OCI-LY7 (cell line): ENCODE measurements around the gene ACOXL. TPM values are rescaled to one million over a fixed set of nuclear protein-coding genes. Genes with fewer than 3 reads are reported as not detected.

Experiments used
- BruUV-seq: library from RNA; stranded (reverse); fragments of 400-500 nt; replicated peaks from 2 replicates; lab custom pipeline; 2021; lab: Mats Ljungman, UMichigan
- CTCF ChIA-PET: fragments of 300-600 bp; sonication (Branson Sonifier 250); formaldehyde crosslinking; loops from one replicate; lab custom pipeline; 2022; ENCODE audit warnings: antibody characterized with exemption; ENCODE audit not compliant: unreplicated experiment; lab: Charles Lee
- POLR2A ChIA-PET: fragments of 300-600 bp; sonication (Branson Sonifier 250); formaldehyde crosslinking; loops from one replicate; lab custom pipeline; 2022; ENCODE audit warnings: antibody characterized with exemption; lab: Charles Lee
- DNase-seq: peaks from one replicate; pipeline ENCODE4 v3.0.0-alpha.2; 2015; ENCODE audit warnings: low spot score
- H2AFZ ChIP-seq: fragments of 200-600 bp; sonication (generic), shearing (Covaris generic); 2 replicates; pipeline ENCODE4 v1.6.1; 2014; ENCODE audit warnings: mild to moderate bottlenecking, antibody characterized with exemption, low read length, moderate library complexity
- H3K27ac ChIP-seq: fragments of 200-600 bp; sonication (generic); 2 replicates; pipeline ENCODE4 v1.5.1; 2014; ENCODE audit warnings: mixed run types, low read depth, mild to moderate bottlenecking, moderate library complexity, low read length, inconsistent platforms; ENCODE audit not compliant: poor library complexity, severe bottlenecking
- H3K36me3 ChIP-seq: fragments of 200-600 bp; sonication (generic); 2 replicates; pipeline ENCODE4 v1.6.1; 2014; ENCODE audit warnings: mild to moderate bottlenecking, antibody characterized with exemption, low read length, moderate library complexity, mixed read lengths; ENCODE audit not compliant: insufficient read depth
- H3K4me1 ChIP-seq: fragments of 200-600 bp; sonication (generic); 2 replicates; pipeline ENCODE4 v1.5.1; 2014; ENCODE audit warnings: mild to moderate bottlenecking, low read length; ENCODE audit not compliant: insufficient read depth, poor library complexity, severe bottlenecking
- H3K4me2 ChIP-seq: fragments of 200-600 bp; sonication (generic); 2 replicates; pipeline ENCODE4 v1.6.1; 2014; ENCODE audit warnings: mild to moderate bottlenecking, low read length
- H3K4me3 ChIP-seq: fragments of 200-600 bp; sonication (generic); 2 replicates; pipeline ENCODE4 v1.5.1; 2014; ENCODE audit warnings: mild to moderate bottlenecking, low read depth, low read length; ENCODE audit not compliant: poor library complexity, severe bottlenecking
- H3K79me2 ChIP-seq: fragments of 200-600 bp; sonication (generic); 2 replicates; pipeline ENCODE4 v1.6.1; 2016; ENCODE audit warnings: low read depth, mild to moderate bottlenecking, low read length, moderate library complexity, mixed read lengths; ENCODE audit not compliant: insufficient read depth
- H3K9me2 ChIP-seq: fragments of 200-600 bp; sonication (generic); 2 replicates; pipeline ENCODE4 v1.6.1; 2016; ENCODE audit warnings: mild to moderate bottlenecking, low read length, mixed read lengths; ENCODE audit not compliant: insufficient read depth
- H3K9me3 ChIP-seq: fragments of 200-600 bp; sonication (generic); 2 replicates; pipeline ENCODE4 v1.6.1; 2014; ENCODE audit warnings: mild to moderate bottlenecking, mixed run types, low read length, mixed read lengths
- H4K20me1 ChIP-seq: fragments of 200-600 bp; sonication (generic); 2 replicates; pipeline ENCODE4 v1.6.1; 2014; ENCODE audit warnings: mild to moderate bottlenecking, antibody characterized with exemption, low read length, moderate library complexity, mixed read lengths; ENCODE audit not compliant: insufficient read depth
- CTCF ChIP-seq: fragments of 200-600 bp; sonication (generic); conservative IDR thresholded peaks from 2 replicates; pipeline ENCODE4 v1.5.1; 2014; ENCODE audit warnings: mild to moderate bottlenecking, antibody characterized with exemption, low read length, moderate library complexity, mixed read lengths
- EZH2phosphoT487 ChIP-seq: fragments of 200-600 bp; sonication (generic); IDR thresholded peaks from 2 replicates; pipeline ENCODE4 v1.6.1; 2018; ENCODE audit warnings: low read depth, borderline replicate concordance, mild to moderate bottlenecking, mixed run types, antibody characterized with exemption, low read length, moderate library complexity, mixed read lengths
- intact Hi-C: fragments of 100-400 bp; cut with micrococcal nuclease; formaldehyde crosslinking; loops from one replicate; pipeline ENCODE4 v1.10.0; 2022; ENCODE audit not compliant: unreplicated experiment
- total RNA-seq, 2 experiments: library from RNA; depleted of rRNA in 1 of 2; stranded (reverse); fragments of >200 nt in 1 of 2; shearing (Covaris generic) in 1 of 2; gene quantifications; 2 replicates each; pipeline ENCODE4 v1.2.3, GENCODE V29; 2014 to 2022

ACOXL gene
- total RNA-seq, 2 experiments from 2014 or later, result 1.4 TPM; not detected in 1

DNA sequence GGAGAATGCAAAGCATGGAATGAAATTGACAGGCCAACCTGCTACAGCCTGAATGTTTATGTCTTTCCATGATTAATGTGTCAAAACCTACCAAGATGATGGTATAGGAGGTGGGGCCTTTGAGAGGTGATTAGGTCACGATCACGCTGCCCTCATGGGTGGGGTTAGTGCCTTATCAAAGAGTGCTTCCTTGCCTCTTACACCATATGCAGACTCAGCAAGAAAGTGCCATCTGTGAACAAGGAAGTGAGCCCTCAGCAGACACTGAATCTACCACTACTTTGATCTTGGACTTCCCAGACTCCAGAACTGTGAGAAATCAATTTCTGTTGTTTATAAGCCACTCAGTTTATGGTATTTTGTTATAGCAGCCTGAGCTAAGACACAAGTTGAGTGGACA, 240.9 kb downstream of the ACOXL start:
- H3K4me2 ChIP-seq, result no peak overlapping the region
- no peak overlapping the region for H2AFZ ChIP-seq
- H3K9me3 ChIP-seq, result no peaks in the 10 kb centered on the region
- ChIA-PET POLR2A (no interaction called here), CTCF (no interaction called here)
- BruUV-seq, result no TSS peak
- H3K79me2 ChIP-seq, result no peaks in the 10 kb centered on the region
- TF ChIP-seq CTCF, result no peak
- no peak for TF ChIP-seq EZH2phosphoT487
- H3K4me3 ChIP-seq, result no peak overlapping the region
- H3K4me1 ChIP-seq, result no peaks in the 10 kb centered on the region
- DNase-seq, result no peak
- intact Hi-C loops, result no loop called here
- no peaks in the 10 kb centered on the region for H4K20me1 ChIP-seq
- no peaks in the 10 kb centered on the region for H3K36me3 ChIP-seq
- H3K27ac ChIP-seq, result no peak overlapping the region
- no peaks in the 10 kb centered on the region for H3K9me2 ChIP-seq

DNA sequence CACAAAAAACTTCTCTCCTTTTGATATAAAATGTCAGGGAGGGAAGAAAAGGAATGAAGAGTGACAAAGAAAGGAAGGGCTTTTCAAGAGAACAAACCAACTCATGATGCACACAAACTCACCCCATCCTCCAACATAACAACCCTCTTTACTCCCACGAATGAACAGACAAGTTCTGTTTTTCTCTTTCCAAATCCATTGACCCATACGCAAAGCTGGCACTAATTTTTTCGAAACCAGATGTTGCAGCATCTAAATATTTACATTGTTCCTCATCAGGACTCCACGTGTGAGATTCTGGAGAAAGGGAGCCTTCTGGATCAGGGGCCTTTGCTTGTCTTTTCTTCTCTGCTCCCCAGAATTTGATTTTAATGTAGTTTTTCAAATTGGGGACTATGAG, 245.0 kb downstream of the ACOXL start:
- Histone ChIP-seq H2AFZ (no peak overlapping the region), H3K4me3 (no peak overlapping the region), H3K79me2 (no peaks in the 10 kb centered on the region), H3K27ac (no peak overlapping the region), H3K36me3 (no peaks in the 10 kb centered on the region), H3K4me1 (no peaks in the 10 kb centered on the region), H3K9me2 (no peaks in the 10 kb centered on the region), H3K9me3 (no peaks in the 10 kb centered on the region), H4K20me1 (no peaks in the 10 kb centered on the region), H3K4me2 (no peak overlapping the region)
- no TSS peak for BruUV-seq
- ChIA-PET POLR2A (no interaction called here), CTCF (no interaction called here)
- no peak for DNase-seq
- no peak for TF ChIP-seq EZH2phosphoT487
- no peak for TF ChIP-seq CTCF
- intact Hi-C loops, result no loop called here

- TF ChIP-seq CTCF, result no peak
- no peak for TF ChIP-seq EZH2phosphoT487
- DNase-seq, result no peak
- H3K9me3 ChIP-seq, result no peaks in the 10 kb centered on the region
- no TSS peak for BruUV-seq
- H2AFZ ChIP-seq, result no peak overlapping the region
- H3K36me3 ChIP-seq, result no peaks in the 10 kb centered on the region
- no peaks in the 10 kb centered on the region for H4K20me1 ChIP-seq
- no peaks in the 10 kb centered on the region for H3K79me2 ChIP-seq
- H3K4me3 ChIP-seq, result no peak overlapping the region
- H3K4me1 ChIP-seq, result no peaks in the 10 kb centered on the region
- POLR2A ChIA-PET, result no interaction called here
- H3K9me2 ChIP-seq, result no peaks in the 10 kb centered on the region
- intact Hi-C loops, result no loop called here
- H3K4me2 ChIP-seq, result no peak overlapping the region
- H3K27ac ChIP-seq, result no peak overlapping the region
- CTCF ChIA-PET, result no interaction called here
Observed at GRCh38 chr2:110978148-110978547, 245.8 kb downstream of the ACOXL start.
